ELF-1 (cell line): ENCODE results near the gene TMC6.
"Not testable (repeated sequence)": the region's sequence is repeated elsewhere in the genome, so short reads cannot be mapped to it uniquely, and the experiment has no call there.

Source experiments
- DNase-seq: peaks from one replicate; pipeline ENCODE4 v3.0.0-alpha.2; 2016; ENCODE audit warnings: low read depth, low spot score

TMC6 gene

GRCh38 chr17:78128551-78129350 lies at the start of gene TMC6:
TMC6 (minus strand) TSS chr17:78128755; CDS start chr17:78126832, 1,923 bp downstream.
- DNase-seq, result peak; percentile 79

- peak; percentile 84 for DNase-seq
Observed at GRCh38 chr17:78176548-78177025, 48.0 kb upstream of the TMC6 start.

GRCh38 chr17:78175643-78175981 lies 47.1 kb upstream of the TMC6 start:
- DNase-seq, result no peak

- peak; percentile 60 for DNase-seq
Observed at GRCh38 chr17:78174870-78175642, 46.5 kb upstream of the TMC6 start.

GRCh38 chr17:78174346-78174869 lies 45.9 kb upstream of the TMC6 start:
- no peak for DNase-seq

- no peak for DNase-seq
Observed at GRCh38 chr17:78173097-78173715, 44.7 kb upstream of the TMC6 start.

GRCh38 chr17:78172249-78173051 lies 43.9 kb upstream of the TMC6 start:
- DNase-seq, result no peak

- DNase-seq, result not testable (repeated sequence)
Observed at GRCh38 chr17:78171591-78172248, 43.2 kb upstream of the TMC6 start.

- DNase-seq, result no peak
Observed at GRCh38 chr17:78170692-78171590, 42.4 kb upstream of the TMC6 start.

- peak; percentile 52 for DNase-seq
Observed at GRCh38 chr17:78168903-78169793, 40.6 kb upstream of the TMC6 start.

GRCh38 chr17:78168242-78168902 lies 39.8 kb upstream of the TMC6 start, which contains the start of gene SYNGR2:
SYNGR2 (plus strand) TSS chr17:78168581; CDS start chr17:78168617, 36 bp downstream.
- peak; percentile 84 for DNase-seq

GRCh38 chr17:78166416-78166815 lies 37.9 kb upstream of the TMC6 start:
- no peak for DNase-seq

GRCh38 chr17:78164748-78165607 lies 36.4 kb upstream of the TMC6 start:
- DNase-seq, result no peak

- no peak for DNase-seq
Observed at GRCh38 chr17:78163881-78164747, 35.6 kb upstream of the TMC6 start.

- DNase-seq, result no peak
Observed at GRCh38 chr17:78159575-78160158, 31.1 kb upstream of the TMC6 start.
